Measurements from ENCODE around the gene CLDN15.

DNA sequence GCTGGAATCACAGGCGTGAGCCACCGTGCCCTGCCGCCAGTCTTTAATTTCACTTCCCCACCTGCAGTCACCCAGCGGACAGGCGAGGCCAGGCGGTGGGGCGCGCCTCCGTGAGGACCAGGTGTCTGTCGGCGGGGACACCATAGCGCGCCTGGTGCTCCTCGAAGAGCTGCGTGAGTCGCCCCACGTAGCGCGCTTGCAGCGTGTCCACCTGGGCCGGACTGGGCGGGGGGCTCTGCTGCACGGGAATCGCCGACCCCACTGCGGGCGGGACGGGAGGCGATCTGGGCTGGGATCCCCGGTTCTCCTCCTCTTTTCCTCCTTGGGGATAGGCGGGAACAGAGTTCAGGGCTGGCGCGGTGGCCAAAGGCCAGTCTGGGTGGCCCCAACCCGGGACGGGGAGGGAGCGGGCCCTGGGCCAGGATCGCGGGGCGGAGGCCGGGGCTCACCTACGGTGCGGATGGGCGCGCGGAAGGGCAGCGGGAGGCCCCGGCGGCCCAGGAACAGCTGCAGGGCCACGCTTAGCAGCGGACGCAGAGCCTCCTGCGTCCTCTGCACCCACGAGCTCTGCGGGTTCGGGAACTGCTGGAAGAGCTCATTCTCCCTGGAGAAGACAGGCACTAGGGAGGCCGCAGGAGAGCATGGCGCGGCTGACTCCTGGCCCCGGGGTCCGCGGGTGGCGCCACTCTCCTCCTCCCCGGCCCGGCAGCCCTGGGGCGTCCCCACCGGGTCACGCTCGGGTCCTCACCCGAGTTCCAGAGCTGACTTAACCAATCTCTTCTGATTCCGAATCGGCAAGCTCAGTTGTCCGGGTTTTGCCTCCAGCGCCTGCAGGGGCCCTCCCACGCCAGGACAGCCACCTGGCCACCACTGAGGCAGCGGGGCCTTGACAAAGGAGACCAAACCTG lies 35.7 kb downstream of the CLDN15 start:
- TF ChIP-seq, protein P1, sequence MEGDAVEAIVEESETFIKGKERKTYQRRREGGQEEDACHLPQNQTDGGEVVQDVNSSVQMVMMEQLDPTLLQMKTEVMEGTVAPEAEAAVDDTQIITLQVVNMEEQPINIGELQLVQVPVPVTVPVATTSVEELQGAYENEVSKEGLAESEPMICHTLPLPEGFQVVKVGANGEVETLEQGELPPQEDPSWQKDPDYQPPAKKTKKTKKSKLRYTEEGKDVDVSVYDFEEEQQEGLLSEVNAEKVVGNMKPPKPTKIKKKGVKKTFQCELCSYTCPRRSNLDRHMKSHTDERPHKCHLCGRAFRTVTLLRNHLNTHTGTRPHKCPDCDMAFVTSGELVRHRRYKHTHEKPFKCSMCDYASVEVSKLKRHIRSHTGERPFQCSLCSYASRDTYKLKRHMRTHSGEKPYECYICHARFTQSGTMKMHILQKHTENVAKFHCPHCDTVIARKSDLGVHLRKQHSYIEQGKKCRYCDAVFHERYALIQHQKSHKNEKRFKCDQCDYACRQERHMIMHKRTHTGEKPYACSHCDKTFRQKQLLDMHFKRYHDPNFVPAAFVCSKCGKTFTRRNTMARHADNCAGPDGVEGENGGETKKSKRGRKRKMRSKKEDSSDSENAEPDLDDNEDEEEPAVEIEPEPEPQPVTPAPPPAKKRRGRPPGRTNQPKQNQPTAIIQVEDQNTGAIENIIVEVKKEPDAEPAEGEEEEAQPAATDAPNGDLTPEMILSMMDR (IDR thresholded peaks at IDR 0.05), result no peak
- no peak for TF ChIP-seq POLR2A (IDR thresholded peaks at IDR 0.05)
